Body of pancreas (tissue), 4 donors: ENCODE data around the gene FSTL1. TPM values are rescaled to one million over a fixed set of nuclear protein-coding genes. Genes with fewer than 3 reads are reported as not detected.
A peak's percentile ranks its signal among the peaks of the same experiment; 100 is the strongest.

Experiments used
- ATAC-seq: fragments of 150-250 bp; one replicate; pipeline ENCODE4 v1.9.1; 2016
- DNase-seq, 4 donors: peaks; one replicate each; pipeline ENCODE4 v3.0.0-alpha.2; 2019
- H3K27ac ChIP-seq, 4 donors: fragments of 200-600 bp; sonication (generic); 1 replicate in 3 of 4; 2 replicates in 1 of 4; pipeline versions ENCODE4 v1.5.1 to v1.6.1; 2016 to 2019; ENCODE audit warnings: mild to moderate bottlenecking in 1 of 4, mixed read lengths in 1 of 4, moderate library complexity in 1 of 4
- H3K27me3 ChIP-seq, 2 donors: fragments of 200-600 bp; sonication (generic); one replicate each; pipeline ENCODE4 v1.6.0; 2016; ENCODE audit warnings: mild to moderate bottlenecking in 1 of 2
- H3K36me3 ChIP-seq, 2 donors: fragments of 200-600 bp; sonication (generic); replicated peaks in 1 of 2; 2 replicates each; pipeline ENCODE4 v1.5.1; 2016; ENCODE audit warnings: low read depth in 2 of 2; ENCODE audit not compliant: insufficient read depth in 1 of 2
- H3K4me1 ChIP-seq: fragments of 200-600 bp; sonication (generic); one replicate; pipeline ENCODE4 v1.6.0; 2016
- H3K4me3 ChIP-seq, 2 donors: fragments of 200-600 bp; sonication (generic); 1 replicate in 1 of 2; 2 replicates in 1 of 2; pipeline ENCODE4 v1.5.1; 2016 to 2019
- H3K9me3 ChIP-seq, 3 donors: fragments of 200-600 bp; sonication (generic); 1 replicate in 2 of 3; 2 replicates in 1 of 3; pipeline ENCODE4 v1.5.1; 2016
- POLR2A ChIP-seq, 3 donors: fragments of 450-650 bp; IDR thresholded peaks; one replicate each; pipeline ENCODE4 v1.6.1; 2016; ENCODE audit warnings: antibody characterized with exemption in 3 of 3, mild to moderate bottlenecking in 2 of 3
- WGBS, 2 donors: methylation state at CpG; one replicate each; pipeline ENCODE4 v1.1.5; 2017; 5-methylcytosine and 5-hydroxymethylcytosine counted together
- intact Hi-C: fragments of 100-400 bp; cut with DNase I; formaldehyde crosslinking; loops from one replicate; pipeline ENCODE4 v1.15.1; 2023
- total RNA-seq, 2 donors: library from RNA; depleted of rRNA; stranded (reverse); fragments of >200 nt; gene quantifications; one replicate each; pipeline ENCODE4 v1.1.0, GENCODE V29; 2016
- TF ChIP-seq, protein P1 (sequence below), 7 experiments: fragments of 450-650 bp in 4 of 7; fragments of 200-600 bp in 3 of 7; sonication (generic) in 3 of 7; IDR thresholded peaks; one replicate each; pipeline ENCODE4 v1.5.1; 2016 to 2019; ENCODE audit warnings: antibody characterized with exemption in 7 of 7

Gene FSTL1
- total RNA-seq, 2 donors from 2014 or later, result 55.0 to 82.2 TPM

DNA sequence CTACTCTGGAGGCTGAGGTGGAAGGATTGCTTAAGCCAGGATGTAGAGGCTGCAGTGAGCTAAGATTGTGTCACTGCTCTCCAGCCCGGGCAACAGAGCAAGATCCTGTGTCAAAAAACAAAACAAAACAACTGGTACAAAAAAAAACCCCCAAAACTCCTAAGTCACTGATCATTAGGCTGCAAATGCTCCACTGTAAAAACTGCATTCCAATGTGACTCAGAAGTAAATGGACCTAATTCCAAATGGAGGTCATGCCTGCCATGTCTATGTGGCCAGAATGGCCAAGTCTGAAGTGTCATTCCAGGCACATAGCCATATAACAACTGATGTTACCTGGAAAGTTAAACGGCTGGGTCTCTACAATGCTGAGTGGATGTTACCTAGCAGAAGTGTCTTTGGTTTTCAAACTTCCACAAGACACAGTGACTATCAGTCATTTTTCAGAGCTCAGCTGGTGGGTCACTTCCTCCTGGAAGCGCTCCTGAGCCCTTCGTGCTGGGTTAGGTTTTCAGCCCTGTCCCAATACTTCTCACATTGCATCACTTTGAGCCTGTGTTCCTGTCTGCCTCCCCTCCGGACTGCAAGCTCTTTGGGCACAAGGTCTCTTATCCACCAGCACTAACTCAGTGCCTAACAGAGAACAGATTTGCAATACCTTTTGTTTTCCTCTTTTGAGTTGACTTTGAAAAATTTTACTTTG, 10.6 kb downstream of the FSTL1 start:
- peaks cover 6% of the 10 kb centered on the region for H3K4me1 ChIP-seq
- 79 to 92% methylated on average over 5 of the region's 5 CpGs for WGBS, 2 donors
- H3K4me3 ChIP-seq, result no peak overlapping the region
- ATAC-seq (no peak), DNase-seq (no peak)
- TF ChIP-seq POLR2A (IDR thresholded peaks at IDR 0.05), result no peak
- TF ChIP-seq, protein P1, sequence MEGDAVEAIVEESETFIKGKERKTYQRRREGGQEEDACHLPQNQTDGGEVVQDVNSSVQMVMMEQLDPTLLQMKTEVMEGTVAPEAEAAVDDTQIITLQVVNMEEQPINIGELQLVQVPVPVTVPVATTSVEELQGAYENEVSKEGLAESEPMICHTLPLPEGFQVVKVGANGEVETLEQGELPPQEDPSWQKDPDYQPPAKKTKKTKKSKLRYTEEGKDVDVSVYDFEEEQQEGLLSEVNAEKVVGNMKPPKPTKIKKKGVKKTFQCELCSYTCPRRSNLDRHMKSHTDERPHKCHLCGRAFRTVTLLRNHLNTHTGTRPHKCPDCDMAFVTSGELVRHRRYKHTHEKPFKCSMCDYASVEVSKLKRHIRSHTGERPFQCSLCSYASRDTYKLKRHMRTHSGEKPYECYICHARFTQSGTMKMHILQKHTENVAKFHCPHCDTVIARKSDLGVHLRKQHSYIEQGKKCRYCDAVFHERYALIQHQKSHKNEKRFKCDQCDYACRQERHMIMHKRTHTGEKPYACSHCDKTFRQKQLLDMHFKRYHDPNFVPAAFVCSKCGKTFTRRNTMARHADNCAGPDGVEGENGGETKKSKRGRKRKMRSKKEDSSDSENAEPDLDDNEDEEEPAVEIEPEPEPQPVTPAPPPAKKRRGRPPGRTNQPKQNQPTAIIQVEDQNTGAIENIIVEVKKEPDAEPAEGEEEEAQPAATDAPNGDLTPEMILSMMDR (IDR thresholded peaks at IDR 0.05), result no peak
- no peaks in the 10 kb centered on the region for H3K36me3 ChIP-seq
- no peaks in the 10 kb centered on the region for H3K27me3 ChIP-seq
- no peak overlapping the region for H3K27ac ChIP-seq
- H3K9me3 ChIP-seq, result no peaks in the 10 kb centered on the region
- intact Hi-C loops, result no loop called here

DNA sequence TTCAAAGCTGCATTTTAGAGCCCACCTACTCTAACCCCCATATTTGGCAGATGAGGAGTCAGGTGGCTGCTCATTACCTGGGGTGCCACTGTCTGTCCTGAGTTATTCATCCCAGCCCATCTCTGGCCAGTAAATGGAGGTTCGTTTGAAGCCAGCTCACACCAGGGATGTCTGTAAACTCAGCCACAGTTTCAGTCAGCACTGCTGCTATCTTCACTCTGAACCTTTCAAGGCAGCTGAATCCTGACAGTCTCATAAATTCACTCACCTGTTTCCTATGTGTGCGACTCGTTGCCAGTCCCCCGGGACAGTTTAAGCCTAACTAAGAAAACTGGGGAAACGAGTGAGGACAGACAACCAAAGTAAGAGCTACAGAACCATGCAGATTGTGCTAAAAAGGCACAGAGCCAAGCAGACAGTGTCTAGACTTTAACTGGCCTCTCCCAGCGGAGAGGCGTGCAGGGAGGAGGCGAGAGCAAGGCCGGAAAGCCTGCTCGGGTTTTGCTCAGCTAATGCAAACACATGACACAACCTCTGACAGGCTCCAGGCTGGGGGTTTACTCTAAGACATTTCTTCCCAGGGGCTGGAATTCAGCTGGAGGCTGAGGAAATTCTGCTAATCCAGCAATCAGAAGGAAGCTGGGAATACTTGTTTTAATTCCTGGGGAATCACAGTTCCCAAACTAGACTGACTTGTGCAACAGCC, 12.0 kb downstream of the FSTL1 start:
- DNase-seq (peak in 3 of 4 donors; percentile 22 to 38 (median 23)), ATAC-seq (peak; percentile 42)
- H3K9me3 ChIP-seq, result no peaks in the 10 kb centered on the region
- H3K4me1 ChIP-seq, result peaks cover 6% of the 10 kb centered on the region
- WGBS, 2 donors, result 60 to 65% methylated on average over 10 of the region's 10 CpGs
- intact Hi-C loops, result no loop called here
- TF ChIP-seq, protein P1 (IDR thresholded peaks at IDR 0.05), result no peak
- no peak for TF ChIP-seq POLR2A (IDR thresholded peaks at IDR 0.05)
- H3K4me3 ChIP-seq, result no peak overlapping the region
- no peak overlapping the region for H3K27ac ChIP-seq
- no peaks in the 10 kb centered on the region for H3K27me3 ChIP-seq
- H3K36me3 ChIP-seq, result no peaks in the 10 kb centered on the region

DNA sequence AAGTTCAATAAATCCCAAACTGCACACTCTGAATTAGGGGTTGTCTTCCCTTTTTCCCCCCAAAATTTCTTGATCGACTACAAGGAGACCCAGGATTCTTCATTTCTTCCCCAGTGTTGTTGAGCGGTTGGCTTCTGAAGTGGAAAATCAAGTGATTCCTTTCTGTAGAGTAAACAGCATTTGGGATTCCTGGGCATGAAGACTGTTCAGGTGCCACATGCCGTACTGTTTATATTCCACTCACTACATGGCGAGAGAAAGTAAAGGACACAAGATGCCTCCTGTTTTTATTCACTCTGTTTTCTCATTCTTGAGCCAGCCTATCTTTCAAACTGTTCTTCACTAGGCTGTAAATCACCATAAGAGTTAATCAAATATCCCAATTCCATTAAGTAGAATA, 12.6 kb downstream of the FSTL1 start:
- Histone ChIP-seq H3K4me3 (no peak overlapping the region), H3K27ac (no peak overlapping the region), H3K36me3 (no peaks in the 10 kb centered on the region), H3K9me3 (no peaks in the 10 kb centered on the region), H3K27me3 (no peaks in the 10 kb centered on the region), H3K4me1 (peaks cover 6% of the 10 kb centered on the region)
- TF ChIP-seq, protein P1 (IDR thresholded peaks at IDR 0.05), result no peak
- TF ChIP-seq POLR2A (IDR thresholded peaks at IDR 0.05), result no peak
- ATAC-seq, result no peak
- intact Hi-C loops, result no loop called here
- 89 to 90% methylated on average over 4 of the region's 4 CpGs for WGBS, 2 donors
- DNase-seq, result no peak

DNA sequence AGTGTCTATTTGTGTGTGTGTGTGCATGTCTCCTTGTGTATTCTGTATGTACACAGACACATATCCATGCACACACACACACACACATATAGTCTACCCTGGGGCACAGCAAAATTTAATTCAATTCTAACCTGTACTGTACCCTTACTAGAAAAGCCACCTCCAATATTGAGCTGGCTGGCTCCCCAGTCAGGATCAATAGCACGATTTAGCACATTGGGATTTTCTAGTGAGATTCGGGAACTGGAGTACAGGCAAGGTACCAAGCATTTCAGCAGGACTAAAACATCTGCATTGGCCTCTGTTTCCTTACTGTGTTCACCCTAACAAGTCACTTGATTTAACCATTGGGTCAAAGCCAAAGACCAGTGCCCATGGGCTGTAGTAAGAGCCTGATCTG, 13.2 kb downstream of the FSTL1 start:
- intact Hi-C loops, result no loop called here
- Histone ChIP-seq H3K4me1 (peaks cover 6% of the 10 kb centered on the region), H3K9me3 (no peaks in the 10 kb centered on the region), H3K36me3 (no peaks in the 10 kb centered on the region), H3K27me3 (no peaks in the 10 kb centered on the region), H3K27ac (no peak overlapping the region), H3K4me3 (no peak overlapping the region)
- ATAC-seq, result no peak
- no peak for DNase-seq
- TF ChIP-seq POLR2A (IDR thresholded peaks at IDR 0.05), result no peak
- TF ChIP-seq, protein P1 (IDR thresholded peaks at IDR 0.05), result no peak
- WGBS, 2 donors, result 36 to 70% methylated on average over 2 of the region's 2 CpGs
